Measurements from ENCODE around the gene GARIN3. TPM values are rescaled to one million over a fixed set of nuclear protein-coding genes. Genes with fewer than 3 reads are reported as not detected.

GARIN3 gene
- not detected in 5 replicates for total RNA-seq (2022; extraction: Qiagen RNA extraction)

GRCh38 chr5:157166214-157167213, at the start of gene GARIN3:
TSS of gene GARIN3 (minus strand) at chr5:157166264. CDS start at chr5:157166168, 96 bp downstream.

GRCh38 chr5:157180374-157181264, 14.6 kb upstream of the GARIN3 start, which contains the start of gene ITK:
TSS of gene ITK (plus strand) at chr5:157180840. CDS start at chr5:157180978, 138 bp downstream.

GRCh38 chr5:157142317-157143126, 23.5 kb downstream of the GARIN3 start, which contains the start of gene MED7:
TSS of gene MED7 (minus strand) at chr5:157142865. CDS start at chr5:157139431, 3,434 bp downstream.

Other genes with a start within 250 kb of the GARIN3 start
- gene TIMD4, start 203.0 kb downstream of the GARIN3 start, total RNA-seq (2022; extraction: Qiagen RNA extraction) = 0.97 to 1.5 TPM (median 1.3 TPM) in 5 replicates
- 27.4 to 42.0 TPM (median 37.2 TPM) in 5 replicates for gene HAVCR1, start 107.1 kb downstream of the GARIN3 start, total RNA-seq (2022; extraction: Qiagen RNA extraction)
- gene HAVCR2, start 57.2 kb downstream of the GARIN3 start, total RNA-seq (2022; extraction: Qiagen RNA extraction) = 0.21 to 0.39 TPM (median 0.35 TPM) in 5 replicates
- 14.1 to 21.1 TPM (median 15.7 TPM) in 5 replicates for gene MED7, start 23.4 kb downstream of the GARIN3 start, total RNA-seq (2022; extraction: Qiagen RNA extraction)
- gene ITK, start 14.6 kb upstream of the GARIN3 start, total RNA-seq (2022; extraction: Qiagen RNA extraction) = 0.02 to 0.13 TPM (median 0.09 TPM) in 3 of 5 replicates, not detected in the others
- 16.3 to 24.1 TPM (median 21.2 TPM) in 5 replicates for gene CYFIP2, start 99.9 kb upstream of the GARIN3 start, total RNA-seq (2022; extraction: Qiagen RNA extraction)